K562 (cell line): ENCODE data around the gene POC1B. TPM values are rescaled to one million over a fixed set of nuclear protein-coding genes. Genes with fewer than 3 reads are reported as not detected.

ENCODE experiments used
- ATAC-seq: fragments of 200-7000 bp; cut with Tn5 transposase; 3 replicates; pipeline ENCODE4 v1.9.1; 2020; ENCODE audit warnings: moderate library complexity
- BruUV-seq: library from RNA; stranded (reverse); fragments of 400-500 nt; replicated peaks from 2 replicates; lab custom pipeline; 2021; lab: Mats Ljungman, UMichigan
- CTCF ChIA-PET: fragments of 300-600 bp; formaldehyde crosslinking; extraction: SDS; loops from one replicate; lab custom pipeline; 2021; ENCODE audit warnings: low intra/inter-chr PET ratio; lab: Yijun Ruan, JAX
- POLR2A ChIA-PET: fragments of 300-600, 350-650 bp; sonication (Branson Sonifier 250); formaldehyde crosslinking; extraction: SDS; loops from one replicate; lab custom pipeline; 2021; ENCODE audit warnings: antibody characterized with exemption, inconsistent platforms; lab: Yijun Ruan, JAX
- DNase-seq, 4 experiments: peaks; one replicate each; pipeline versions ENCODE4 v3.0.0 to v3.0.0-alpha.2; 2011 to 2018; ENCODE audit warnings: low spot score in 3 of 4, mixed read lengths in 3 of 4; ENCODE audit errors: extremely low read depth in 1 of 4
- FAIRE-seq: peaks from 2 replicates; lab custom pipeline; 2011; peaks lifted over from hg19 to GRCh38; lab: Jason Lieb, UNC
- H2AFZ ChIP-seq: 2 replicates; pipeline ENCODE4 v1.6.0; 2011; ENCODE audit warnings: low read depth, low read length, control low read depth, inconsistent platforms
- H3K27ac ChIP-seq: fragments of 200-600 bp; 3 replicates; pipeline ENCODE4 v1.8.0; 2011; ENCODE audit warnings: low read depth, mild to moderate bottlenecking, control low read depth, inconsistent platforms, low read length, moderate library complexity, mixed read lengths; ENCODE audit errors: extremely low read depth
- H3K27me3 ChIP-seq, 2 experiments: fragments of 300-600 bp in 1 of 2; 2 replicates in 1 of 2; 3 replicates in 1 of 2; pipeline versions ENCODE4 v1.6.0 to v1.8.0; 2011; ENCODE audit warnings: inconsistent platforms in 2 of 2, low read length in 2 of 2, mild to moderate bottlenecking in 1 of 2, mixed read lengths in 1 of 2, moderate library complexity in 1 of 2; ENCODE audit not compliant: control insufficient read depth in 2 of 2, insufficient read depth in 2 of 2
- H3K36me3 ChIP-seq: fragments of 300-600 bp; 3 replicates; pipeline ENCODE4 v1.8.0; 2011; ENCODE audit warnings: mild to moderate bottlenecking, low read length, inconsistent platforms; ENCODE audit not compliant: control insufficient read depth, insufficient read depth
- H3K4me1 ChIP-seq, 2 experiments: fragments of 200-600 bp in 1 of 2; replicated peaks in 1 of 2; 2 replicates in 1 of 2; 3 replicates in 1 of 2; pipeline versions ENCODE4 v1.5.1 to v1.8.0; 2011; ENCODE audit warnings: inconsistent platforms in 2 of 2, low read length in 2 of 2, mild to moderate bottlenecking in 1 of 2, mixed read lengths in 1 of 2, moderate library complexity in 1 of 2; ENCODE audit not compliant: control insufficient read depth in 2 of 2, insufficient read depth in 2 of 2
- H3K4me2 ChIP-seq: 2 replicates; pipeline ENCODE4 v1.6.1; 2011; ENCODE audit warnings: low read length, control low read depth, inconsistent platforms, mixed read lengths; ENCODE audit not compliant: insufficient read depth
- H3K4me3 ChIP-seq: fragments of 200-600 bp; sonication (generic), shearing (Covaris generic); 2 replicates; pipeline ENCODE4 v1.5.1; 2016; ENCODE audit warnings: control low read depth, inconsistent platforms
- H3K79me2 ChIP-seq: fragments of 200-600 bp; 3 replicates; pipeline ENCODE4 v1.8.0; 2011; ENCODE audit warnings: low read length, inconsistent platforms; ENCODE audit not compliant: control insufficient read depth, insufficient read depth
- H3K9ac ChIP-seq, 2 experiments: 2 replicates each; pipeline versions ENCODE4 v1.6.0 to v1.6.1; 2011; ENCODE audit warnings: low read depth in 2 of 2, low read length in 2 of 2, control low read depth in 1 of 2, inconsistent platforms in 1 of 2, mild to moderate bottlenecking in 1 of 2, mixed read lengths in 1 of 2; ENCODE audit not compliant: insufficient read depth in 1 of 2
- H3K9me1 ChIP-seq: one replicate; pipeline ENCODE4 v1.6.0; 2011; ENCODE audit warnings: inconsistent platforms, mild to moderate bottlenecking, low read length, moderate library complexity; ENCODE audit not compliant: control insufficient read depth, insufficient read depth
- H3K9me3 ChIP-seq: replicated peaks from 2 replicates; pipeline ENCODE4 v1.5.1; 2011; ENCODE audit warnings: low read depth, low read length, inconsistent platforms; ENCODE audit not compliant: control insufficient read depth, insufficient read depth
- H4K20me1 ChIP-seq: replicated peaks from 2 replicates; pipeline ENCODE4 v1.6.1; 2011; ENCODE audit warnings: low read length, inconsistent platforms, mixed read lengths; ENCODE audit not compliant: control insufficient read depth, insufficient read depth
- NR2C1 ChIP-seq, 2 experiments: fragments of 450-650 bp; IDR thresholded peaks; 2 replicates each; pipeline ENCODE4 v1.6.1; 2017; ENCODE audit warnings: mild to moderate bottlenecking in 2 of 2, antibody characterized with exemption in 1 of 2, inconsistent platforms in 1 of 2, missing compliant biosample characterization in 1 of 2, missing genetic modification characterization in 1 of 2
- WGBS: fragments of 100-300 bp; shearing (Covaris generic); methylation state at CpG from one replicate; pipeline ENCODE4 v1.1.6; 2016; ENCODE audit warnings: low coverage, mixed read lengths; ENCODE audit not compliant: insufficient coverage; ENCODE audit errors: missing lambda C conversion rate; 5-methylcytosine and 5-hydroxymethylcytosine counted together
- in situ Hi-C: fragments of 300-500 bp; cut with MboI; formaldehyde crosslinking; loops from 4 replicates; pipeline ENCODE4 v1.15.0; 2018; ENCODE audit warnings: inconsistent platforms, mixed read lengths
- intact Hi-C: fragments of 100-400 bp; cut with micrococcal nuclease; formaldehyde crosslinking; loops from 2 replicates; pipeline ENCODE4 v1.14.2; 2022
- polyA plus RNA-seq, 8 experiments: library from polyadenylated mRNA; depleted of rRNA in 4 of 8; stranded (reverse) in 5 of 8; unstranded in 3 of 8; fragments of >200 nt; fragmentation: Nextera tagmentation in 2 of 8; fragmentation: Illumina TruSeq in 1 of 8; extraction: Ambion mirVana in 2 of 8; extraction: Trizol in 1 of 8; gene quantifications; 2 replicates each; pipeline versions ENCODE4 v1.2.1 to v1.2.3, GENCODE V29; 2011 to 2014; ENCODE audit warnings: inconsistent platforms in 1 of 8, missing spikeins in 1 of 8
- total RNA-seq, 7 experiments: library from RNA; depleted of rRNA in 6 of 7; stranded (reverse); fragments of >200 nt in 6 of 7; fragmentation: Illumina TruSeq in 2 of 7; extraction: Trizol in 2 of 7; gene quantifications; 2 replicates each; pipeline versions ENCODE4 v1.2.1 to v1.2.3, GENCODE V29; 2011 to 2021; ENCODE audit warnings: low replicate concordance in 1 of 7
- TF ChIP-seq, protein P1 (sequence below), 2 experiments: fragments of 450-650 bp in 1 of 2; IDR thresholded peaks; 2 replicates each; pipeline ENCODE4 v1.6.1; 2011 to 2017; ENCODE audit warnings: low read depth in 2 of 2, antibody characterized with exemption in 1 of 2, borderline replicate concordance in 1 of 2, low read length in 1 of 2, mild to moderate bottlenecking in 1 of 2, mixed read lengths in 1 of 2; ENCODE audit not compliant: control insufficient read depth in 1 of 2

The POC1B gene
- total and polyA plus RNA-seq, 9 of the 15 experiments (the other 6 are each of a cell fraction or from before 2014, with no cell fraction given): 4.5 to 16.1 (median 10.4) TPM

DNA sequence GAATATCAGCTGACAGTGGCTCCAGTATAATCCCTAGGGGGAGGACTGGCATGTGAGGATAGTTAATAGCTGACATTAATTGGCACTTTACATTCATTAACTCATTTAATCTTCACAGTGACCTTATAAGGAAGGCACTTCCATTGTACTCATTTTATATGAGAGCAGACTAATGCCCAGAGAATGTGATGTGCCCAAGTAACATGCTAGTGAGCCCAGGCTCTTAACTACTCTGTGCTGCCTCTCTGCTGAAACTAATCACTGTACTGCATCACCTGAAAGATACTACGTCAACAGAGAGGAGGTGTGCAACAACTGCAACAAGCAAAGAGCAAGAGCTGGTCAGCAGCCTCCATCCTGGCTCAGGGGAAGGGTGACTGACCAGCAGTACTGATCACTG, 41.4 kb downstream of the POC1B start:
- Histone ChIP-seq H3K4me3 (no peak overlapping the region), H3K9me1 (no peaks in the 10 kb centered on the region), H3K4me2 (no peak overlapping the region), H3K36me3 (no peaks in the 10 kb centered on the region), H3K27ac (no peak overlapping the region), H3K9me3 (no peaks in the 10 kb centered on the region), H3K27me3 (no peaks in the 10 kb centered on the region), H3K79me2 (no peaks in the 10 kb centered on the region), H4K20me1 (no peaks in the 10 kb centered on the region), H2AFZ (no peak overlapping the region), H3K9ac (no peak overlapping the region), H3K4me1 (no peaks in the 10 kb centered on the region)
- in situ Hi-C loops (no loop called here), intact Hi-C loops (no loop called here)
- FAIRE-seq (no peak), ATAC-seq (no peak), DNase-seq (no peak)
- ChIA-PET POLR2A (no interaction called here), CTCF (no interaction called here)
- TF ChIP-seq, protein P1, sequence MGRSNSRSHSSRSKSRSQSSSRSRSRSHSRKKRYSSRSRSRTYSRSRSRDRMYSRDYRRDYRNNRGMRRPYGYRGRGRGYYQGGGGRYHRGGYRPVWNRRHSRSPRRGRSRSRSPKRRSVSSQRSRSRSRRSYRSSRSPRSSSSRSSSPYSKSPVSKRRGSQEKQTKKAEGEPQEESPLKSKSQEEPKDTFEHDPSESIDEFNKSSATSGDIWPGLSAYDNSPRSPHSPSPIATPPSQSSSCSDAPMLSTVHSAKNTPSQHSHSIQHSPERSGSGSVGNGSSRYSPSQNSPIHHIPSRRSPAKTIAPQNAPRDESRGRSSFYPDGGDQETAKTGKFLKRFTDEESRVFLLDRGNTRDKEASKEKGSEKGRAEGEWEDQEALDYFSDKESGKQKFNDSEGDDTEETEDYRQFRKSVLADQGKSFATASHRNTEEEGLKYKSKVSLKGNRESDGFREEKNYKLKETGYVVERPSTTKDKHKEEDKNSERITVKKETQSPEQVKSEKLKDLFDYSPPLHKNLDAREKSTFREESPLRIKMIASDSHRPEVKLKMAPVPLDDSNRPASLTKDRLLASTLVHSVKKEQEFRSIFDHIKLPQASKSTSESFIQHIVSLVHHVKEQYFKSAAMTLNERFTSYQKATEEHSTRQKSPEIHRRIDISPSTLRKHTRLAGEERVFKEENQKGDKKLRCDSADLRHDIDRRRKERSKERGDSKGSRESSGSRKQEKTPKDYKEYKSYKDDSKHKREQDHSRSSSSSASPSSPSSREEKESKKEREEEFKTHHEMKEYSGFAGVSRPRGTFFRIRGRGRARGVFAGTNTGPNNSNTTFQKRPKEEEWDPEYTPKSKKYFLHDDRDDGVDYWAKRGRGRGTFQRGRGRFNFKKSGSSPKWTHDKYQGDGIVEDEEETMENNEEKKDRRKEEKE (IDR thresholded peaks at IDR 0.05; ENCODE audit: borderline replicate concordance in 1 of 2, control insufficient read depth in 1 of 2, low read depth in 2 of 2, low read length in 1 of 2): no peak
- TF ChIP-seq NR2C1 (IDR thresholded peaks at IDR 0.05) (no peak), NR2C1 (tag; IDR thresholded peaks at IDR 0.05) (no peak)
- WGBS: 19% methylated on average over 1 of the region's 1 CpG
- BruUV-seq: no TSS peak
